Kidney epithelial cell (primary cell): ENCODE measurements around the gene PRMT5. TPM values are rescaled to one million over a fixed set of nuclear protein-coding genes. Genes with fewer than 3 reads are reported as not detected.
"Not testable (repeated sequence)": the region's sequence is repeated elsewhere in the genome, so short reads cannot be mapped to it uniquely, and the experiment has no call there.

Experiments
- DNase-seq: peaks from one replicate; pipeline ENCODE4 v3.0.0-alpha.2; 2010; ENCODE audit warnings: low read depth
- H3K27me3 ChIP-seq: 2 replicates; pipeline ENCODE4 v1.6.0; 2011; ENCODE audit warnings: low read length; ENCODE audit not compliant: control insufficient read depth, insufficient read depth
- H3K36me3 ChIP-seq: 2 replicates; pipeline ENCODE4 v1.5.1; 2011; ENCODE audit warnings: low read length; ENCODE audit not compliant: control insufficient read depth, insufficient read depth
- H3K4me3 ChIP-seq: 2 replicates; pipeline ENCODE4 v1.5.1; 2011; ENCODE audit warnings: low read depth, mild to moderate bottlenecking, control low read depth, low read length
- CTCF ChIP-seq: IDR thresholded peaks from 2 replicates; pipeline ENCODE4 v1.5.1; 2011; ENCODE audit warnings: mild to moderate bottlenecking, moderate library complexity, low read length, control low read depth, inconsistent platforms; ENCODE audit not compliant: insufficient read depth, poor library complexity, severe bottlenecking
- total RNA-seq: library from RNA; depleted of rRNA; stranded (reverse); fragments of >200 nt; gene quantifications from 2 replicates; pipeline ENCODE4 v1.2.3, GENCODE V29; 2015

The PRMT5 gene
- total RNA-seq, 1 donor from 2014 or later = 94.0 TPM

GRCh38 chr14:22915886-22916521, 13.2 kb downstream of the PRMT5 start:
- no peaks in the 10 kb centered on the region for H3K27me3 ChIP-seq
- DNase-seq = no peak
- no peak overlapping the region for H3K4me3 ChIP-seq
- H3K36me3 ChIP-seq = no peaks in the 10 kb centered on the region
- no peak for TF ChIP-seq CTCF

GRCh38 chr14:22914836-22915235, 14.3 kb downstream of the PRMT5 start:
- not testable (repeated sequence) for H3K4me3 ChIP-seq, H3K36me3 ChIP-seq, H3K27me3 ChIP-seq, DNase-seq

- no peak overlapping the region for H3K4me3 ChIP-seq
- TF ChIP-seq CTCF = no peak
- peaks cover 2% of the 10 kb centered on the region for H3K36me3 ChIP-seq
Measured at GRCh38 chr14:22910916-22911315, 18.3 kb downstream of the PRMT5 start.

GRCh38 chr14:22908601-22909000, 20.6 kb downstream of the PRMT5 start:
- DNase-seq = no peak
- no peak overlapping the region for H3K4me3 ChIP-seq
- TF ChIP-seq CTCF = no peak
- H3K36me3 ChIP-seq = peaks cover 2% of the 10 kb centered on the region
- no peaks in the 10 kb centered on the region for H3K27me3 ChIP-seq

More at GRCh38 chr14:22910916-22911315, 18.3 kb downstream of the PRMT5 start:
- no peak for DNase-seq
- no peaks in the 10 kb centered on the region for H3K27me3 ChIP-seq

GRCh38 chr14:22907429-22907828, 21.7 kb downstream of the PRMT5 start:
- Histone ChIP-seq H3K36me3 (peaks cover 2% of the 10 kb centered on the region), H3K4me3 (no peak overlapping the region), H3K27me3 (no peaks in the 10 kb centered on the region)
- TF ChIP-seq CTCF = no peak
- no peak for DNase-seq

- Histone ChIP-seq H3K4me3 (no peak overlapping the region), H3K36me3 (peaks cover 4% of the 10 kb centered on the region), H3K27me3 (no peaks in the 10 kb centered on the region)
- no peak for TF ChIP-seq CTCF
- no peak for DNase-seq
Measured at GRCh38 chr14:22906073-22906472, 23.1 kb downstream of the PRMT5 start.
